Motor neuron (in vitro differentiated cells): ENCODE measurements around the gene TACR1. TPM values are rescaled to one million over a fixed set of nuclear protein-coding genes. Genes with fewer than 3 reads are reported as not detected.

Experiments used
- ATAC-seq, 8 experiments: fragments of 200-7000 bp; cut with Tn5 transposase; replicated peaks in 6 of 8; 2 replicates each; pipeline ENCODE4 v1.8.0; 2021; ENCODE audit warnings: mild to moderate bottlenecking in 8 of 8, moderate library complexity in 8 of 8
- H3K27ac ChIP-seq, 2 donors: fragments of 250-450 bp; sonication (Bioruptor Pico); 2 replicates each; pipeline ENCODE4 v1.9.0; 2021; ENCODE audit warnings: antibody characterized with exemption in 2 of 2, mild to moderate bottlenecking in 2 of 2, moderate library complexity in 1 of 2
- H3K4me1 ChIP-seq, 2 donors: fragments of 250-450 bp; sonication (Bioruptor Pico); replicated peaks in 1 of 2; 2 replicates each; pipeline ENCODE4 v1.6.1; 2021; ENCODE audit warnings: antibody characterized with exemption in 2 of 2, mild to moderate bottlenecking in 2 of 2, moderate library complexity in 1 of 2
- H3K4me3 ChIP-seq, 5 donors: fragments of 250-450 bp; sonication (Bioruptor Pico); 2 replicates each; pipeline ENCODE4 v1.9.0; 2021; ENCODE audit warnings: antibody characterized with exemption in 5 of 5, mild to moderate bottlenecking in 5 of 5, moderate library complexity in 4 of 5
- WGBS, 10 experiments: fragments of 450-650 bp; shearing (Covaris generic); methylation state at CpG; one replicate each; pipeline ENCODE4 v1.0.0; 2022; 5-methylcytosine and 5-hydroxymethylcytosine counted together
- in situ Hi-C, 9 experiments: fragments of 400-800 bp; cut with MboI; loops; one replicate each; pipeline ENCODE4 v1.15.0; 2021; ENCODE audit warnings: low sequenced_read_pairs in 9 of 9, low pct_unique_long_range_greater_than_20kb in 2 of 9; ENCODE audit not compliant: unreplicated experiment in 9 of 9
- total RNA-seq, 8 experiments: library from RNA; unstranded; fragments of 300-600 nt; gene quantifications; 2 replicates each; pipeline versions ENCODE4 v1.2.3 to v1.2.4, GENCODE V29; 2022

Gene TACR1
- total RNA-seq, 8 experiments from 2014 or later, result 0.25 to 6.9 (median 1.7) TPM

DNA sequence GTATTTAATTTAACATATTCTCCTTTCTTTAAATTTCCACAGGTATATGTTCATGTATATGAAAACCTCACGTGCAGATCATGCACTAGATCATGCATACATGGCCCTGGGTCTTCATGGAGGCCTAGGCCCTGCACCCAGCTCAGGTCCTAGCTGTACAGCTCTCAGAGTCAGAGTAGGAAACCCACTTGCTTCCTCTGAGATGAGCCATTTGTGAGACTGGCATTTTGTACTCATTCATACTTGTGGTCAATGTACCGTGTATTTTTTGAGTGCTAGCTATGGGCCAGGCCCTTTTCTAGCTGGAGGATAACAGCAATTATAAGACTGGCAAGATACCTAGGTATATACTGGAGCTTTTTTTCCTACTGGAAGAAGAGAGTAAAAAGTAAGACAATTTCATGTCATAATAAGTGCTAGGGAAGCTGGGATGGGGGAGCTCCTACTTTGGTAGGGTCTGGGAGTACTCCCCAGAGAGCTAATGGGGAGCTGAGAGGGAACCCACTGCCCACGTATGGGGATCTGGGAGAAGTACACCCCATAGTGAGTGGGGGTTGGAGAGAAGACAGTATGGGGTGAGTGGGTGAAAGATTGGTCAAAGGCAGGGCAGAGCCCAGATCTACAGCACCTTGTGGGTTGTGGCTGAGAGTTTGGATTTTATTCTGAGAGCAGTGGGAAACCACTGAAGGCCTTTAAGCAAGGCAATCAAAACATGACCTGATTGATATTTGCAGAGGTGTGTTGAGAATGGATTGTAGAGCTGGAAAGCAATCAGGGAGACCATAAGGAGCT is 168.9 kb downstream of the TACR1 start:
- no peak overlapping the region for H3K4me3 ChIP-seq
- in situ Hi-C loops, result no loop called here
- H3K27ac ChIP-seq, result no peak overlapping the region
- ATAC-seq, result no peak
- H3K4me1 ChIP-seq, result no peaks in the 10 kb centered on the region
- 50 to 86% (median 75%) methylated on average over 1 to 2 of the region's 3 CpGs; no CpG with 5 or more reads in 5 of the 10 experiments for WGBS, 10 experiments

DNA sequence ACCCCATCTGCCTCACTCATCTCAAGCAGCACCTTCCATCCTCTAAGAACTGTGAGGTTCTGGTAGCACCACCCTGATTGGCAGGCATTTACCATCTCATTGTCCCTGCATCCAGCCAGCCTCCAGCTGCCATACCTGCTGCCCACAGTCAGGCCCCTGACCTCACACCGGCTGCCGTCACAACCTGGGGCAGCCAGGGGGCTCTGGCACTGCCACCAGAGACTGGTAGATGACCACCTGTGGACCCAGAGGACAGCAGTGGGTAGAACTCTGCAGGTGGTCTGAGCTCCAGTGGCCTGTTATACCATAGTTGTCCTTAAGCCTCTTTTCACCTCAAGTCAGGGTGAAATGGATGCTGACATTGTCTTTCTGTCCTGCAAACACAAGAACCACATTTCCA is 171.4 kb downstream of the TACR1 start:
- Histone ChIP-seq H3K27ac (no peak overlapping the region), H3K4me3 (no peak overlapping the region), H3K4me1 (peaks cover 0 to 6% of the 10 kb centered on the region in 2 donors)
- in situ Hi-C loops, result no loop called here
- no peak for ATAC-seq
- WGBS, 10 experiments, result 100% methylated on average over 1 of the region's 2 CpGs; no CpG with 5 or more reads in 8 of the 10 experiments

DNA sequence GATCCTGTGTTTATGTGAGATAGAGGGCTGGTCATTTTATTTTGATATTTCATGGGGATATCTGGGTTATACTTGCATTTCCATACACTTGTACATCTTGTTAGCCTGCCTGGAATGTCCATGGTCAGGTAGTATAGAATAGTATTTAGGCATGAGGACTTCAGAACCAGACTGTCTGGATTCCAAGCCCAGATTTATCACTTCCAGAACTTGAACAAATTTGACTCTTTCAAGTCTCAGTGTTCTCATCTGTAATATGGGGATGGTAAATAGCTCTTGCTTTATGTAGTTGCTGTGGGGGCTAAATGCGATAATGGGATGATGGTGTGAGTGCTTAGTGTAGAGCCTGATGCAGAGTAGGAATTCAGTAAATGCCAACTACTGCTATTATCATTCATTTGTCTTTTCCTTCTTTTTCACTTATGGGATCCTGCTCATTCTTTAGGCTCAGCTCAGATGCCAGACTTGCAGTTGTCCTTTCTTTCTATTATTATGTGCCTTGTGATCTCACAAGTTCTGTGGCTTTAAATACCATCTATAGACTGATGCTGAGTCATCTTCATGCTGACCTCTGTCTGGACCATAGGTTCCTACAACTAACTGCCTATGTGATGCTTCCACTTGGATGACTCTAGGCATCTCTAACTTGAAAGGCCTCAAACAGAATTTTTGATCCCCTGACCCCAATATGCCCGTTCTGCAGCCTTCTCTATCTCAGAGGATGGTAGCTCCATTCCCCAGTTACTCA is 173.5 kb downstream of the TACR1 start:
- 43 to 100% (median 77%) methylated on average over 1 to 2 of the region's 2 CpGs for WGBS, 10 experiments
- no peak overlapping the region for H3K27ac ChIP-seq
- H3K4me3 ChIP-seq, result no peak overlapping the region
- H3K4me1 ChIP-seq, result peaks cover 0 to 6% of the 10 kb centered on the region in 2 donors
- in situ Hi-C loops, result no loop called here
- ATAC-seq, result no peak

DNA sequence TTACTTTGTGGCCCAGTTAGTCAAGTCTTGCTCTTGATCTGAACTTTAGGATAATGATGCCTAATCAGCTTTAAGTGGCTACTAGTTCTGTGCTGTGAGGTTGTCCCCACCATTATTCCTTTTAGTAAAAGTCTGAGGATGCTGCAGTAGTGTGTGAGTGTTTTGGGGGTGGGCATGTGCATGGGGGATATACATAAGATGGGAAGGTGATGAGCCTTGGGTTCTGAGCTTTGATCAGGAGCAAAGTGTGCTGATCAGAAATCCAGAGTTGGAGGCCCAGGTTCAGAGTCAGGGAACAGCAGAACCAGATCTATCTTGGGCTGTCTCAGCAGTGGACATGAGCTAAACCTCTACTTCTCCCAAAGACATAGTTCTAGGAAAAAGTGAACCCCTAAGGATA is 174.1 kb downstream of the TACR1 start:
- H3K27ac ChIP-seq, result no peak overlapping the region
- ATAC-seq, result no peak
- H3K4me1 ChIP-seq, result peaks cover 0 to 9% of the 10 kb centered on the region in 2 donors
- no peak overlapping the region for H3K4me3 ChIP-seq
- in situ Hi-C loops, result no loop called here

DNA sequence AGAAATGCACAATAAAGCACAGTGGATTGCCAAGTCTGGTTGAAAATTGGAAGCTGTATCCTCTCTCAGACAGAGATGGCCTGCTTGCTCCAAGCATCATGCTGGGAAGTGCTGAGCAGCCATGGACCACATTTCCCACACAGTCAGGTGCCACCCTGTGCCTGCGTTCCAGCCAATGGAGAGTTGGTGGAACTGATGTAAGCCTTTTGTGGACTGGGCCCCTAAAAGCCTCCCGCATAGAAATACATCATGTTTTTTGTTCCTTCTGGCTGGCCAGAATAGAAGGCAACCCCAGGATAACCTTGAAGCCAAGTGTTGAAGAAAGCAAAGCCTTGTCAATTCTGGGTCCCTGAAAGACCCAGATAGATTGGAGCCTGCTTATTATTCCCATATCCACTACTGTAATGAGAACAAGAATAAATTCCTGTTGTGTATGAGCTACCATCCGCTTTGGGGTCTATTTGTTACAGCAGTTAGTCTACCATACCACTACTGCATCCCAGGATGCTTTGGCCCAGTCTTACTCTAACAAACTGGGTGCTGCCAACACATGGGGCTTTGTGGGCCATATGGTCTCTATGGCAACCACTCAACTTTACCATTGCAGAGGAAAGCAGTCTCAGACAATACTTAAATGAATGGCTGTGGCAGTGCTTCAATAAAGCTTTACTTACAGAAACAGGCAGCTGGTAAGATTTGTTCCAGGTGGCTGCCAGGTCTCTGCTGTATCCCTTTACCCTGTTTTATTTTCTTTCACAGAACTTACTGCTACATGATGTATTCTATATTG is 175.5 kb downstream of the TACR1 start:
- whole genome bisulfite sequencing, 10 experiments, result 80 to 100% (median 95%) methylated on average over 1 to 3 of the region's 3 CpGs; no CpG with 5 or more reads in 3 of the 10 experiments
- Histone ChIP-seq H3K4me1 (peaks cover 0 to 17% of the 10 kb centered on the region in 2 donors), H3K4me3 (no peak overlapping the region), H3K27ac (no peak overlapping the region)
- ATAC-seq, result peak in 4 of 8 experiments; percentile 27 to 83 (median 52)
- in situ Hi-C loops, result no loop called here

GRCh38 chr2:75022516-75022915 is 176.8 kb downstream of the TACR1 start:
- in situ Hi-C loops, result no loop called here
- no peak for ATAC-seq
- WGBS, 10 experiments, result 0 to 100% (median 85%) methylated on average over 1 of the region's 1 CpG
- H3K27ac ChIP-seq, result no peak overlapping the region
- no peak overlapping the region for H3K4me3 ChIP-seq
- peaks cover 0 to 17% of the 10 kb centered on the region in 2 donors for H3K4me1 ChIP-seq

- Histone ChIP-seq H3K4me1 (peaks cover 0 to 17% of the 10 kb centered on the region in 2 donors), H3K27ac (no peak overlapping the region), H3K4me3 (no peak overlapping the region)
- in situ Hi-C loops, result no loop called here
- peak; percentile 51 to 79 (median 62) for ATAC-seq
- WGBS, 10 experiments, result 0 to 100% (median 55%) methylated on average over 1 of the region's 1 CpG; no CpG with 5 or more reads in 4 of the 10 experiments
These were observed 177.6 kb downstream of the TACR1 start for GRCh38 chr2:75021672-75022071.

- no peak overlapping the region for H3K27ac ChIP-seq
- in situ Hi-C loops, result no loop called here
These were observed 178.8 kb downstream of the TACR1 start for GRCh38 chr2:75020476-75020875.

GRCh38 chr2:75019790-75020189 is 179.5 kb downstream of the TACR1 start:
- Histone ChIP-seq H3K4me1 (peaks cover 0 to 17% of the 10 kb centered on the region in 2 donors), H3K27ac (no peak overlapping the region), H3K4me3 (no peak overlapping the region)
- peak in 3 of 8 experiments; percentile 21 to 73 (median 28) for ATAC-seq
- 0 to 100% (median 68%) methylated on average over 1 to 2 of the region's 2 CpGs; no CpG with 5 or more reads in 1 of the 10 experiments for WGBS, 10 experiments
- in situ Hi-C loops, result no loop called here

More at GRCh38 chr2:75020476-75020875, 178.8 kb downstream of the TACR1 start:
- ATAC-seq, result no peak
- Histone ChIP-seq H3K4me3 (no peak overlapping the region), H3K4me1 (peaks cover 0 to 17% of the 10 kb centered on the region in 2 donors)
- WGBS, 10 experiments, result 65 to 100% (median 86%) methylated on average over 1 to 11 of the region's 11 CpGs; no CpG with 5 or more reads in 2 of the 10 experiments

GRCh38 chr2:75018162-75018561 is 181.2 kb downstream of the TACR1 start:
- Histone ChIP-seq H3K4me3 (no peak overlapping the region), H3K27ac (no peak overlapping the region), H3K4me1 (peaks cover 0 to 11% of the 10 kb centered on the region in 2 donors)
- peak in 2 of 8 experiments; percentile 27 to 68 for ATAC-seq
- WGBS, 10 experiments, result 52 to 100% (median 82%) methylated on average over 1 to 2 of the region's 2 CpGs; no CpG with 5 or more reads in 1 of the 10 experiments
- in situ Hi-C loops, result no loop called here

GRCh38 chr2:75012080-75012479 is 187.2 kb downstream of the TACR1 start:
- in situ Hi-C loops, result no loop called here

DNA sequence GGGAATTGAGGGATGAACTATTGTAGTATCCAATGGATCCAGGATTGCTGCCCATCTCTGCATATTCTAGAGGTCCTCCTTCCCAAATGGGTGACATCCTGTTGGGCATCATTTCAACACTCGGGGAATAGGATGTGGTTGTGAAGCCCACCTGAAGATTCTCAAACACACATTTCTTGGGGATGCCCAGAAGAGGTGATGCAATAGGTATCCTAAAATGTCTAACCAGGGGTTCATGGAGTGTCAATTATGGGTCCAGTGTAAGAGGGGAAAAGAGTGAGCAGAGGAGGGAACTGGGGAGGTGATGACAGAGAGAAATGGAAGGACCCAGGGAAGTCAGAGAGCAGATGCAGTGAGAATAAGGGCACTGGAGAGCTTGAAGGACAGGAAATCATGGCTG is 188.7 kb downstream of the TACR1 start:
- WGBS, 10 experiments, result 80 to 100% (median 90%) methylated on average over 1 of the region's 1 CpG; no CpG with 5 or more reads in 6 of the 10 experiments
- no peak overlapping the region for H3K27ac ChIP-seq
- no peak overlapping the region for H3K4me3 ChIP-seq
- in situ Hi-C loops, result no loop called here
- peaks cover 0 to 13% of the 10 kb centered on the region in 2 donors for H3K4me1 ChIP-seq
- ATAC-seq, result no peak

More at GRCh38 chr2:75012080-75012479, 187.2 kb downstream of the TACR1 start:
- Histone ChIP-seq H3K4me3 (no peak overlapping the region), H3K27ac (no peak overlapping the region), H3K4me1 (peaks cover 0 to 13% of the 10 kb centered on the region in 2 donors)
- 60 to 100% (median 89%) methylated on average over 1 to 7 of the region's 8 CpGs; no CpG with 5 or more reads in 3 of the 10 experiments for WGBS, 10 experiments
- ATAC-seq, result no peak
